ENCODE measurements around the gene FBN2. TPM values are rescaled to one million over a fixed set of nuclear protein-coding genes. Genes with fewer than 3 reads are reported as not detected.
A peak's percentile ranks its signal among the peaks of the same experiment; 100 is the strongest.

The FBN2 gene
- total and polyA plus RNA-seq, 2 of the 4 experiments (the other 2 are of a cell fraction) = 26.7 to 69.0 TPM

DNA sequence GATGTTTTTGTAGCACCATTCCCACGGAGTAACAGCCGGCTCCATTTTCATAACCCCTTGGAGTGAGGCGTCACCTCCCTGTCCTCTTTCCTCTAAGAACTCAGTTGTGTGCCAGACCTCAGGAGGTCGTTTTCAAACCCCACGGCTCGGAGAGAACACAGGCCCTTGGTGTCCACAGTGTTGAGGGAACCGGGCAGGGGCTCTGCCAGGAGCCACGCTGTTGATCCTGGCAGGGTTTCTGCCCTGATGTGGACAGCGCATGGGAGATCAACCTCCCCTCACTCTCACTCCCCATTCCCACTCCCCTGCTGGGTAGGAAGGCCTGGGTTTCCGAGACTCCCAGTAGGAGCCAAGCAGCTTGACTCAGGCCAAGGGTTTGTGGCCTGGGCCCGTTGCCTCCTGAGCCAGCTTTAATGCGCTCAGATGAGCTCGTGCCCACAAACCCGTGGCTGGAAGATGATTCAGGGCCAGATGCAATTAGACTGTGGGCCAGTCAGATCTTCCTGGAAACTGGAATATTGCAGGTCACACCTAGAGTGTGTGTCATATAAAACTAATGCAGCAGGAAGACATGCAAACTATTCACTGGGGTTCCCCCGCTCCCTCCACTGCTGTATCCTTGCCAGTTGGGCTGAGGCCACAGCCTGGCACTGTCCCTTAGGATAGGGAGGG is 321.0 kb downstream of the FBN2 start:
- H2AFZ ChIP-seq (replicated peaks; ENCODE audit: low read length, poor library complexity) = peak overlapping the region; percentile 47
- in situ Hi-C loops (cut with MboI; ENCODE audit: low sequenced_read_pairs) (no loop called here), intact Hi-C loops (cut with micrococcal nuclease) (no loop called here), dilution Hi-C loops (cut with HindIII; ENCODE audit: low sequenced_read_pairs, unreplicated experiment) (no loop called here)
- ATAC-seq (ENCODE audit: low read depth) (peak; percentile 79), DNase-seq (peak; percentile 70)
- no peaks in the 10 kb centered on the region for H3K79me1 ChIP-seq (ENCODE audit: low read depth in 1 of 2, low read length in 2 of 2)
- H3K27ac ChIP-seq (ENCODE audit: insufficient read depth, low read length) = no peak overlapping the region
- H4K20me1 ChIP-seq (ENCODE audit: insufficient read depth, low read length) = no peaks in the 10 kb centered on the region
- H3K9ac ChIP-seq (ENCODE audit: low read depth, low read length) = no peak overlapping the region
- no peak overlapping the region for H2AK5ac ChIP-seq (ENCODE audit: low read depth, low read length)
- H3K18ac ChIP-seq (ENCODE audit: low read depth, low read length) = no peak overlapping the region
- H2AK9ac ChIP-seq (replicated peaks; ENCODE audit: low read depth, low read length, poor library complexity) = no peak overlapping the region
- H3K23ac ChIP-seq (ENCODE audit: low read depth, low read length) = 0 out of 2 replicates have a peak overlapping the region, but pooled peaks have one; percentile 18
- H3K9me3 ChIP-seq (ENCODE audit: control insufficient read depth, insufficient read depth, low read length) = no peaks in the 10 kb centered on the region
- ChIA-PET CTCF (interaction anchor here (0.6 kb wide), 1 partner anchor 19 kb away, joined by 4 read pairs; no protein-coding TSS in a partner anchor), POLR2A (ENCODE audit: unreplicated experiment) (no interaction called here)
- H3K36me3 ChIP-seq (ENCODE audit: control insufficient read depth, insufficient read depth, low read length) = no peaks in the 10 kb centered on the region
- H4K8ac ChIP-seq (ENCODE audit: low read depth in 2 of 2, low read length in 2 of 2) = no peak overlapping the region
- 40% methylated on average over 4 of the region's 15 CpGs; no CpG with 5 or more reads in 1 of the 2 experiments for WGBS, 2 experiments (ENCODE audit: extremely low coverage in 2 of 2, insufficient read length in 1 of 2)
- no peak overlapping the region for H3K4me3 ChIP-seq (ENCODE audit: insufficient read depth, low read depth, low read length)
- H3K14ac ChIP-seq (replicated peaks; ENCODE audit: low read depth, low read length) = 0 out of 2 replicates have a peak overlapping the region, but pooled peaks have one; percentile 33
- H3K9me1 ChIP-seq (ENCODE audit: insufficient read depth, low read length) = no peaks in the 10 kb centered on the region
- no peak overlapping the region; the same call in 1 of the 2 replicates for H2BK20ac ChIP-seq (ENCODE audit: low read depth, low read length)
- no peak overlapping the region for H3K56ac ChIP-seq (ENCODE audit: extremely low read depth, insufficient read depth, low read length)
- no peak overlapping the region for H2BK120ac ChIP-seq (ENCODE audit: low read depth, low read length)
- no peak overlapping the region for H2BK15ac ChIP-seq (ENCODE audit: low read depth, low read length)
- peaks cover 3% of the 10 kb centered on the region; the same call in 1 of the 2 replicates for H3K4me1 ChIP-seq (ENCODE audit: control insufficient read depth, insufficient read depth, low read length)
- no peak overlapping the region for H3K4me2 ChIP-seq (ENCODE audit: low read depth, low read length)
- no TSS peak for BruUV-seq (replicated peaks)
- H2BK5ac ChIP-seq (ENCODE audit: low read depth, low read length, poor library complexity, severe bottlenecking) = no peak overlapping the region
- no peaks in the 10 kb centered on the region for H3K27me3 ChIP-seq (ENCODE audit: control insufficient read depth, insufficient read depth, low read length)
- TF ChIP-seq CEBPB (IDR thresholded peaks at IDR 0.05; ENCODE audit: low read depth, low read length) (peak; percentile 17; the same call in 1 of the 2 replicates), MAZ (IDR thresholded peaks at IDR 0.05; ENCODE audit: borderline replicate concordance, low read depth, low read length) (peak; percentile 14; the same call in 1 of the 2 replicates), BHLHE40 (IDR thresholded peaks at IDR 0.05; ENCODE audit: low read depth, low read length) (peak; percentile 70), RCOR1 (IDR thresholded peaks at IDR 0.05; ENCODE audit: insufficient replicate concordance, low read length) (no peak)
- no peak overlapping the region for H4K5ac ChIP-seq (ENCODE audit: low read depth, low read length)
- no peak overlapping the region for H3K4ac ChIP-seq (ENCODE audit: low read depth, low read length)
- H4K91ac ChIP-seq (ENCODE audit: insufficient read depth, low read depth, low read length) = no peak overlapping the region
